ENCODE measurements around the gene TEX14.

TEX14 gene

DNA sequence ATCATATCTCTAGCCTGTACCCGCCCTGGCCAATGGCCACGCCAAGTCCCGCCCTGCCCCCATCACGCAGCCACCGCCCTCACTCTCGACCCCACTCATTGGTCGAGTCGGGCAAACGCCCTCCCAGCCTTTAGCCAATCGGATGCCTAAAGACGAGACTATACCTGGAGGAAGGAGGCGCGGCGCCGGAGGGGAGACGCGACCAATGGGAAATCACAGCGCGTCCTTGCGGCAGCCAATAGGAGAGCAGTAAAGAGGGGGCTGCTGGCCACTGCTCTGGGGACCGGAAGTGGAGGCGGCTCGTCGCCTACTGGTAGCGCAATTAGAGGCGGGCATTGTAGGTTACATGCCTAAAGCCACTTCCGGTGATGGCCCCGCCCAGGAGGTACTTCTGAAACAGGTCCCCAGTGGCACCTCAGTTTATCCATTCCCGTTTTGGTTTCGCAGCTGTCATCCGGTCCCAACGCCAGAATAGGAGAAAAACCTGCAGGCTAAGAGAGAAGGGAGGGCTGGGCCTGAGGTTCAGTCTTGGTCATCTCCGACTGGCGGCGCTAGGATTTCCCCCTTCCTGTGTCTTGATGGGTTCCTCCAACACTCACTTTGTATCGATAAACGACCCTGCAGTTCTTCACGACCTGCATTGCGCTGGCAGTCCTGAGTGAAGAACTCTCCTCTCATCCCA, 173.8 kb downstream of the TEX14 start:
- TF ChIP-seq, protein P1, sequence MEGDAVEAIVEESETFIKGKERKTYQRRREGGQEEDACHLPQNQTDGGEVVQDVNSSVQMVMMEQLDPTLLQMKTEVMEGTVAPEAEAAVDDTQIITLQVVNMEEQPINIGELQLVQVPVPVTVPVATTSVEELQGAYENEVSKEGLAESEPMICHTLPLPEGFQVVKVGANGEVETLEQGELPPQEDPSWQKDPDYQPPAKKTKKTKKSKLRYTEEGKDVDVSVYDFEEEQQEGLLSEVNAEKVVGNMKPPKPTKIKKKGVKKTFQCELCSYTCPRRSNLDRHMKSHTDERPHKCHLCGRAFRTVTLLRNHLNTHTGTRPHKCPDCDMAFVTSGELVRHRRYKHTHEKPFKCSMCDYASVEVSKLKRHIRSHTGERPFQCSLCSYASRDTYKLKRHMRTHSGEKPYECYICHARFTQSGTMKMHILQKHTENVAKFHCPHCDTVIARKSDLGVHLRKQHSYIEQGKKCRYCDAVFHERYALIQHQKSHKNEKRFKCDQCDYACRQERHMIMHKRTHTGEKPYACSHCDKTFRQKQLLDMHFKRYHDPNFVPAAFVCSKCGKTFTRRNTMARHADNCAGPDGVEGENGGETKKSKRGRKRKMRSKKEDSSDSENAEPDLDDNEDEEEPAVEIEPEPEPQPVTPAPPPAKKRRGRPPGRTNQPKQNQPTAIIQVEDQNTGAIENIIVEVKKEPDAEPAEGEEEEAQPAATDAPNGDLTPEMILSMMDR (IDR thresholded peaks at IDR 0.05; ENCODE audit: low read depth, low read length) = no peak
- peak overlapping the region; percentile 89 for H3K4me3 ChIP-seq (ENCODE audit: low read depth, low read length)

DNA sequence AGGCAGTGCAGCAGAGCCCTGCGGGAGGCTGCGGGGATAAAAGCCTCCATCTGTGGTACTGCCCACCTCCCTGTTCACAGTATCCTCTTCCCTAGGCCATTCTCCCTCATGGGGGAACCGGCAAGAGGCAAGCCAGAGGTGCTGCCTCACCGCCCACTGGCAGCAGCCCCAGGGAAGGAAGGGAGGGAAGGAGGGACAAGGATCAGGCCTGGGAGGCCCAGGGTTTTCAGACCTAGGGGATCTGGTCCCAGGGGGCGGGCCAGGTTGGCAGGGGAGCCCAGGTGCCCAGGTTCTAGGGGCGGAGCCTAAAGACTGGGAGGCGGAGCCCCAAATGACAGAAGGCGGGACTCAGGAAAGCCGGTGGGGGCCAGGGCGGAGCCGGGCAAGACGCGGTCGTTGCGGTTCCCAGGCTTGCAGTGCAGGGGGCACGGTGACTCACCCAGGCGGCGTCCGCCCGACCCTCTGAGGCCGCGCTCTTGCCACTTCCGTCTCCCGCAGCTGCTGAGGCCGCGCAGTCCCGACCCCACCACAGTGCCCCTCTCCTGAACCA, 174.4 kb downstream of the TEX14 start:
- peak overlapping the region; percentile 67 for H3K4me3 ChIP-seq (ENCODE audit: low read depth, low read length)
- TF ChIP-seq, protein P1 (IDR thresholded peaks at IDR 0.05; ENCODE audit: low read depth, low read length) = no peak

DNA sequence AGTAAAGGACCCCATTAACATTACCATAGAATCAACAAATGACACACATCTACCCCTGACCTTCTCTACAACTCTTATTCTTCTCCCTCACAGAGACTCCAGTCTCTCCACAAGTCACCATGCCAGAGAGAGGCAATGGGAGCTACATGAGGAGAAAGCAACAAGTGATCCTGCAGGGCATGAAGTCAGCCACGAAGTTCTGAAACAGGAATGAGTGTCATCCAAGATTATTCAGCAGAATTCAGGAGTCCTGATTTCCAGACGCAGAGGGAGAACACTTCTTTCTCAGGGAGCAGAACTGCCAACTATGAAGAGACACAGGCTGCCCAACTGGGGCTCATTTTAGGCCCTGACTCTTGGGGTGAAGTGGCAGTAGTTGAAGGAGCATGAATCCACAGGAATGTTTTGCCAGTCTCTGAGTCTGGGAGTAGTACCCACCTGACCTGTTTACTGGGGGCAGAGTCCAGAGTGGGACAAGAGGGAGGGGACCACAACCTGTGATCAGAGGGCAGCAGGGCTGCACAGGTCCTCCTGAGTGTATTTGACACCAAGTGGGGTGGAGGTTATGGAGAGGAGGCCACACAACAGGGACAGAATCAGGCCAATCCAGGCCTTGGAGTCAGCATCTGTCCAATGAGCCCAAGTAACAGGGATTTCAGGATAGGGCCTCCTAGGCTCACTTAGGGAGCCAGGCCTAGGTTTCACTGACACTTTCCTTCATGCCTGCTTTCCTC, 175.0 kb downstream of the TEX14 start:
- TF ChIP-seq, protein P1 (IDR thresholded peaks at IDR 0.05; ENCODE audit: low read depth, low read length) = no peak
- H3K4me3 ChIP-seq (ENCODE audit: low read depth, low read length) = peak overlapping the region; percentile 67

DNA sequence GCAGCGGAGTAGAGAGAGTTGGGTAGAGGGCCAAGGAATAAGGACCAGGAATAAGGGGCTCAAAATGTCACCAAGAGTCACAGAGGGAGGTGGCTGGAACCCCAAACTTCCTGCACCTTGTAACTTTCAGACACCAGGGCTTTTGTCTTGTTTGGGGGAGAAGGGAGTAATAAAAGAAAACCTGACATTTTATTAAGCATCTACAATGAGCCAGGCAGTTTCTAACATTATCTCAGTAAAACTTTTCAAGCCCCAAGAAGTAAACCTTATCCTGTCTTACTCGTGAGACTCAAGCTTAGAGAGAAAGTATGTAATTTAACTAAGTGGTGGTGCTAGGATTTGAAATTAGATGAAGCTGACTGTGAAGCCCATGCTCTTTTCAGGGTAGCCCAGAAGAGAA, 176.6 kb downstream of the TEX14 start:
- TF ChIP-seq, protein P1 (IDR thresholded peaks at IDR 0.05; ENCODE audit: low read depth, low read length) = no peak
- no peak overlapping the region for H3K4me3 ChIP-seq (ENCODE audit: low read depth, low read length)

DNA sequence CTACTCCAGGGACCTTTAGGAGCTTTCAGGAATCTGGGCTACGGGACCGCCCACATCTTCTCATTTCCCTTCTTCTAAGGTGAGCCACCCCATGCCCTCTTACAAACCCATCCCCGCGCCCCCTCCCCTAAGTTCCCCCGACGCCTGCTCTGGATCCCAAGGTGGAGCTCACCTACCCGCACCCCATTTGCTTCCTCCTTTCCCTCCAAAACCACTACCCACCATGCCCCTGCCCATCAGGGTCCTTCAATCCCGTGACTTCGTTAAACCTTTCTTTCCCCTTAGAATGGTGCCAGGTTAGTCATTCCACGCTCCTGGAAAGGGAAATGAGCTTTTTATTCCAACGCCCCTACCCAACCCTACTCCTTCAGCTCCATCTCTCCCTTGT, 177.1 kb downstream of the TEX14 start:
- peak overlapping the region; percentile 76 for H3K4me3 ChIP-seq (ENCODE audit: low read depth, low read length)
- TF ChIP-seq, protein P1 (IDR thresholded peaks at IDR 0.05; ENCODE audit: low read depth, low read length) = no peak

DNA sequence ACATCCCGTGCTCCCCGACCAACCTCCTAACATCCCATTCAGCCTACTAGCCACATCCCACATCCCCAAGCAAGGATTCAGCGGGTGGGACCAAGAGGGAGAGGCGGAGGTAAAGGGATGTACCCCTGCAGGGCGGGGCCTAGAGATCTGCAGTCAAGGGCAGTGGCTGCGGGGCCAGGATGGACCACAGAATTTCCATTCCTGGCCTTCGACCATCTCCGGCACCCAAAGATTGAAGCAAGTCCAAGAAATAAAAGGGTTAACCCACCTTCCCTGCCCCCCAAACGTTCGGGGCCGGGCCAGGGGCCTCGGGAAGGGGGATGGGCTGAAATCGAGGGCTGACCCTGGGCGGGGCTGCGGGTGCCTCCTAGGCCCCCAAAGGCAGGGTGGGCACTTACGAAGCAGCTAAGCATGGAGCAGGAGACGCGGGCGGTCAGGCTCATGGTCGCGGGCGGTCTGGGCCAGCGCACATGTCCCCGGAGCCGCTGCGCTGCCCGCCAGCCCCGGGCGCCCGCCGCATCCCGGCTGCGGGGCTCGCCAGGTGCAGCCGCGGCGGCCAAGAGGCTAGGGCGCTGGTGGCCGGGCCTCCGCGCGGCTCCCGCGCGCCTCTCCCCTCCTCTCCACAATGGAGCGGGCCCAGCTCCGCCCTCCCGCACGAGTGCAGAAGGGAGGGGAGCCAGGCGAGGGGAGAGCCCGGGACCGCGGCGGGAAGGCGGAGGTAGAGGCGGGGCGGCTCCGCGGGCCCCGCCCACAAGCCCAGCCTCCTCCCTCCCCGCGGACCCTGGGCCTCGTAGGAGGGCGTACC, 177.7 kb downstream of the TEX14 start, which contains the start of gene MTMR4:
Gene MTMR4, minus strand, starts transcription at position 674 of the 805 bp plus-strand sequence. Its CDS starts 231 bp downstream, at position 443.
- TF ChIP-seq, protein P1 (IDR thresholded peaks at IDR 0.05; ENCODE audit: low read depth, low read length) = no peak
- H3K4me3 ChIP-seq (ENCODE audit: low read depth, low read length) = peak within 1 kb of the TSS; percentile 76

Measured in WI38 (cell line).